Tibial nerve (tissue), 4 donors: ENCODE data around the gene CAMSAP1. TPM values are rescaled to one million over a fixed set of nuclear protein-coding genes. Genes with fewer than 3 reads are reported as not detected.

ENCODE experiments used
- DNase-seq, 2 donors: peaks; one replicate each; pipeline ENCODE4 v3.0.0-alpha.2; 2019; ENCODE audit warnings: low spot score in 2 of 2
- H3K27ac ChIP-seq, 4 donors: fragments of 200-600 bp; sonication (generic) in 3 of 4; one replicate each; pipeline ENCODE4 v1.5.1; 2017 to 2019; ENCODE audit warnings: mild to moderate bottlenecking in 1 of 4
- H3K27me3 ChIP-seq, 2 donors: fragments of 200-600 bp; sonication (generic) in 1 of 2; one replicate each; pipeline versions ENCODE4 v1.5.1 to v1.6.0; 2017 to 2019
- H3K36me3 ChIP-seq, 3 donors: fragments of 200-600 bp; sonication (generic); one replicate each; pipeline ENCODE4 v1.5.1; 2018 to 2019
- H3K4me1 ChIP-seq, 4 donors: fragments of 200-600 bp; sonication (generic) in 3 of 4; one replicate each; pipeline ENCODE4 v1.5.1; 2017 to 2019
- H3K4me3 ChIP-seq, 4 donors: fragments of 200-600 bp; sonication (generic) in 3 of 4; one replicate each; pipeline ENCODE4 v1.5.1; 2017 to 2019; ENCODE audit warnings: mild to moderate bottlenecking in 1 of 4, moderate library complexity in 1 of 4
- H3K9me3 ChIP-seq, 4 donors: fragments of 200-600 bp; sonication (generic) in 3 of 4; one replicate each; pipeline ENCODE4 v1.5.1; 2017 to 2019
- CTCF ChIP-seq, 5 experiments: fragments of 200-600 bp in 3 of 5; fragments of 450-650 bp in 2 of 5; sonication (generic) in 3 of 5; IDR thresholded peaks; one replicate each; pipeline ENCODE4 v1.5.1; 2016 to 2019; ENCODE audit warnings: antibody characterized with exemption in 5 of 5, mild to moderate bottlenecking in 3 of 5, moderate library complexity in 2 of 5
- EP300 ChIP-seq, 2 donors: sonication (generic); formaldehyde crosslinking; IDR thresholded peaks; one replicate each; pipeline ENCODE4 v1.6.1; 2017; ENCODE audit warnings: antibody characterized with exemption in 2 of 2, mild to moderate bottlenecking in 1 of 2
- POLR2A ChIP-seq, 2 donors: fragments of 450-650 bp; IDR thresholded peaks; one replicate each; pipeline ENCODE4 v1.6.1; 2017; ENCODE audit warnings: antibody characterized with exemption in 2 of 2, mild to moderate bottlenecking in 2 of 2, moderate library complexity in 2 of 2
- WGBS, 2 donors: methylation state at CpG; one replicate each; pipeline ENCODE4 v1.1.5; 2018; 5-methylcytosine and 5-hydroxymethylcytosine counted together
- total RNA-seq, 4 donors: library from RNA; depleted of rRNA; stranded (reverse); fragments of >200 nt; gene quantifications; one replicate each; pipeline ENCODE4 v1.1.0, GENCODE V29; 2016

The CAMSAP1 gene
- total RNA-seq, 4 donors from 2014 or later: 27.6 to 40.8 (median 35.7) TPM

GRCh38 chr9:135786146-135786690 is 121.1 kb downstream of the CAMSAP1 start:
- no peak for DNase-seq
- WGBS, 2 donors: 87 to 94% methylated on average over 27 to 29 of the region's 44 CpGs
- Histone ChIP-seq H3K27me3 (peaks cover 0 to 38% of the 10 kb centered on the region in 2 donors), H3K27ac (no peak overlapping the region), H3K36me3 (no peaks in the 10 kb centered on the region), H3K9me3 (no peaks in the 10 kb centered on the region), H3K4me1 (no peaks in the 10 kb centered on the region), H3K4me3 (no peak overlapping the region)
- TF ChIP-seq POLR2A (IDR thresholded peaks at IDR 0.05): no peak
- TF ChIP-seq CTCF (IDR thresholded peaks at IDR 0.05): no peak
- no peak for TF ChIP-seq EP300 (IDR thresholded peaks at IDR 0.05)

GRCh38 chr9:135785013-135785575 is 122.3 kb downstream of the CAMSAP1 start:
- no peak overlapping the region for H3K27ac ChIP-seq
- no peaks in the 10 kb centered on the region for H3K36me3 ChIP-seq
- H3K4me1 ChIP-seq: no peaks in the 10 kb centered on the region
- TF ChIP-seq EP300 (IDR thresholded peaks at IDR 0.05) (no peak), POLR2A (IDR thresholded peaks at IDR 0.05) (no peak), CTCF (IDR thresholded peaks at IDR 0.05) (no peak)
- no peak for DNase-seq
- H3K4me3 ChIP-seq: no peak overlapping the region
- no peaks in the 10 kb centered on the region for H3K9me3 ChIP-seq
- 68 to 82% methylated on average over 11 to 17 of the region's 22 CpGs for WGBS, 2 donors
- H3K27me3 ChIP-seq: peaks cover 0 to 38% of the 10 kb centered on the region in 2 donors

GRCh38 chr9:135783540-135784245 is 123.7 kb downstream of the CAMSAP1 start:
- peaks cover 0 to 36% of the 10 kb centered on the region in 2 donors for H3K27me3 ChIP-seq
- no peak for DNase-seq
- no peaks in the 10 kb centered on the region for H3K36me3 ChIP-seq
- no peak overlapping the region for H3K4me3 ChIP-seq
- 78 to 84% methylated on average over 22 to 30 of the region's 30 CpGs for WGBS, 2 donors
- H3K27ac ChIP-seq: no peak overlapping the region
- no peaks in the 10 kb centered on the region for H3K4me1 ChIP-seq
- H3K9me3 ChIP-seq: no peaks in the 10 kb centered on the region
- no peak for TF ChIP-seq EP300 (IDR thresholded peaks at IDR 0.05)
- no peak for TF ChIP-seq POLR2A (IDR thresholded peaks at IDR 0.05)
- TF ChIP-seq CTCF (IDR thresholded peaks at IDR 0.05): no peak

GRCh38 chr9:135782946-135783345 is 124.4 kb downstream of the CAMSAP1 start:
- peaks cover 0 to 29% of the 10 kb centered on the region in 2 donors for H3K27me3 ChIP-seq
- WGBS, 2 donors: 90 to 91% methylated on average over 24 of the region's 24 CpGs
- TF ChIP-seq POLR2A (IDR thresholded peaks at IDR 0.05): no peak
- TF ChIP-seq EP300 (IDR thresholded peaks at IDR 0.05): no peak
- TF ChIP-seq CTCF (IDR thresholded peaks at IDR 0.05): no peak

GRCh38 chr9:135780626-135781025 is 126.7 kb downstream of the CAMSAP1 start:
- Histone ChIP-seq H3K4me1 (no peaks in the 10 kb centered on the region), H3K9me3 (no peaks in the 10 kb centered on the region), H3K4me3 (no peak overlapping the region), H3K27ac (no peak overlapping the region), H3K36me3 (no peaks in the 10 kb centered on the region), H3K27me3 (peaks cover 0 to 11% of the 10 kb centered on the region in 2 donors)
- TF ChIP-seq CTCF (IDR thresholded peaks at IDR 0.05): no peak
- TF ChIP-seq POLR2A (IDR thresholded peaks at IDR 0.05): no peak
- no peak for TF ChIP-seq EP300 (IDR thresholded peaks at IDR 0.05)
- 76 to 77% methylated on average over 13 to 16 of the region's 21 CpGs for WGBS, 2 donors
- no peak for DNase-seq

More at GRCh38 chr9:135782946-135783345, 124.4 kb downstream of the CAMSAP1 start:
- no peak for DNase-seq
- H3K27ac ChIP-seq: no peak overlapping the region
- H3K36me3 ChIP-seq: no peaks in the 10 kb centered on the region
- H3K4me3 ChIP-seq: no peak overlapping the region
- H3K9me3 ChIP-seq: no peaks in the 10 kb centered on the region
- H3K4me1 ChIP-seq: no peaks in the 10 kb centered on the region
